Parathyroid adenoma (tissue), 2 donors: ENCODE measurements around the gene NGEF.
"Not testable (repeated sequence)": the region's sequence is repeated elsewhere in the genome, so short reads cannot be mapped to it uniquely, and the experiment has no call there.

ENCODE experiments used
- H2AFZ ChIP-seq: fragments of 300-600 bp; sonication (generic); one replicate; pipeline ENCODE4 v1.7.0; 2017; ENCODE audit warnings: antibody characterized with exemption, mild to moderate bottlenecking
- H3K27ac ChIP-seq: fragments of 300-600 bp; sonication (generic); one replicate; pipeline ENCODE4 v1.7.0; 2017
- H3K27me3 ChIP-seq: fragments of 300-600 bp; sonication (generic); one replicate; pipeline ENCODE4 v1.7.0; 2017; ENCODE audit warnings: low read length; ENCODE audit not compliant: control insufficient read depth, insufficient read depth
- H3K36me3 ChIP-seq: fragments of 300-600 bp; sonication (generic); one replicate; pipeline ENCODE4 v1.7.0; 2017; ENCODE audit warnings: low read length; ENCODE audit not compliant: control insufficient read depth, insufficient read depth
- H3K4me1 ChIP-seq: fragments of 300-600 bp; sonication (generic); one replicate; pipeline ENCODE4 v1.7.0; 2017; ENCODE audit warnings: control low read depth
- H3K4me2 ChIP-seq: fragments of 300-600 bp; sonication (generic); one replicate; pipeline ENCODE4 v1.7.0; 2017; ENCODE audit warnings: low read length
- H3K4me3 ChIP-seq: fragments of 300-600 bp; sonication (generic); one replicate; pipeline ENCODE4 v1.7.0; 2017; ENCODE audit warnings: low read depth, low read length
- H3K79me2 ChIP-seq: fragments of 300-600 bp; sonication (generic); one replicate; pipeline ENCODE4 v1.7.0; 2017; ENCODE audit warnings: control low read depth
- H3K9ac ChIP-seq: fragments of 300-600 bp; sonication (generic); one replicate; pipeline ENCODE4 v1.7.0; 2017; ENCODE audit warnings: mild to moderate bottlenecking
- H3K9me3 ChIP-seq: fragments of 300-600 bp; sonication (generic); one replicate; pipeline ENCODE4 v1.7.0; 2017; ENCODE audit warnings: low read length; ENCODE audit not compliant: control insufficient read depth
- TF ChIP-seq, protein P1 (sequence below): fragments of 300-600 bp; sonication (generic); IDR thresholded peaks from one replicate; pipeline ENCODE4 v1.7.0; 2017; ENCODE audit warnings: antibody characterized with exemption, mild to moderate bottlenecking
- donor health status: primary hyperparathyroidism.

NGEF gene

DNA sequence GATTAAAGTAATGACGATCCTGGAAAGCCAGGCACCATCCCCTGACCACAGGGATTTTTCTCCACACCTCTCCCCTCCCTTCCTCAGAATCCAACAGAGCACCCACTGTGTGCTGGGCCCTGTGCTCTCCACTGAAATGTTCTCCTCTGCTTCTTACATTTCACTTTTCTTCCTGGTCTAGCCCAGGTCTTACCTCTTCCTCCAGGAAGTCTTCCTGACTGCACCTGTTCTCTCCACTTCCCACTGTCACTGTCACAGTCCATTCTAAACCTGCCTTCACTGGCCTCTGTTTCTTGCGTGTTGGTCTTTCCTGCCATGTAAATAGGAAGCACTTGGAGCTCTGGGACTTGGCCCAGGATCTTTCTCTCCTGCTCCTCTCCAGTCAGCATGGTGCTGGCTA lies 7.4 kb upstream of the NGEF start:
- Histone ChIP-seq H3K4me3 (no peak overlapping the region), H3K79me2 (no peaks in the 10 kb centered on the region), H3K4me2 (no peak overlapping the region), H3K36me3 (no peaks in the 10 kb centered on the region), H3K4me1 (no peaks in the 10 kb centered on the region), H3K9ac (no peak overlapping the region), H3K9me3 (no peaks in the 10 kb centered on the region), H3K27me3 (no peaks in the 10 kb centered on the region), H2AFZ (no peak overlapping the region), H3K27ac (no peak overlapping the region)
- TF ChIP-seq, protein P1, sequence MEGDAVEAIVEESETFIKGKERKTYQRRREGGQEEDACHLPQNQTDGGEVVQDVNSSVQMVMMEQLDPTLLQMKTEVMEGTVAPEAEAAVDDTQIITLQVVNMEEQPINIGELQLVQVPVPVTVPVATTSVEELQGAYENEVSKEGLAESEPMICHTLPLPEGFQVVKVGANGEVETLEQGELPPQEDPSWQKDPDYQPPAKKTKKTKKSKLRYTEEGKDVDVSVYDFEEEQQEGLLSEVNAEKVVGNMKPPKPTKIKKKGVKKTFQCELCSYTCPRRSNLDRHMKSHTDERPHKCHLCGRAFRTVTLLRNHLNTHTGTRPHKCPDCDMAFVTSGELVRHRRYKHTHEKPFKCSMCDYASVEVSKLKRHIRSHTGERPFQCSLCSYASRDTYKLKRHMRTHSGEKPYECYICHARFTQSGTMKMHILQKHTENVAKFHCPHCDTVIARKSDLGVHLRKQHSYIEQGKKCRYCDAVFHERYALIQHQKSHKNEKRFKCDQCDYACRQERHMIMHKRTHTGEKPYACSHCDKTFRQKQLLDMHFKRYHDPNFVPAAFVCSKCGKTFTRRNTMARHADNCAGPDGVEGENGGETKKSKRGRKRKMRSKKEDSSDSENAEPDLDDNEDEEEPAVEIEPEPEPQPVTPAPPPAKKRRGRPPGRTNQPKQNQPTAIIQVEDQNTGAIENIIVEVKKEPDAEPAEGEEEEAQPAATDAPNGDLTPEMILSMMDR = no peak

GRCh38 chr2:233019610-233020009 lies 6.6 kb upstream of the NGEF start:
- H3K27ac ChIP-seq, H3K4me1 ChIP-seq, H3K9me3 ChIP-seq, H3K4me3 ChIP-seq, H2AFZ ChIP-seq, H3K4me2 ChIP-seq, H3K79me2 ChIP-seq, H3K27me3 ChIP-seq, H3K9ac ChIP-seq, H3K36me3 ChIP-seq: not testable (repeated sequence)

- Histone ChIP-seq H3K27ac (no peak overlapping the region), H3K9me3 (no peaks in the 10 kb centered on the region), H3K4me2 (no peak overlapping the region), H3K27me3 (no peaks in the 10 kb centered on the region), H3K9ac (no peak overlapping the region), H3K36me3 (no peaks in the 10 kb centered on the region), H3K79me2 (no peaks in the 10 kb centered on the region), H2AFZ (no peak overlapping the region), H3K4me1 (no peaks in the 10 kb centered on the region), H3K4me3 (no peak overlapping the region)
- TF ChIP-seq, protein P1 = no peak
These were observed 4.9 kb upstream of the NGEF start for GRCh38 chr2:233017947-233018346.

- TF ChIP-seq, protein P1 = no peak
- Histone ChIP-seq H3K36me3 (no peaks in the 10 kb centered on the region), H2AFZ (no peak overlapping the region), H3K9ac (no peak overlapping the region), H3K4me1 (no peaks in the 10 kb centered on the region), H3K9me3 (no peaks in the 10 kb centered on the region), H3K4me2 (no peak overlapping the region), H3K27me3 (no peaks in the 10 kb centered on the region), H3K79me2 (no peaks in the 10 kb centered on the region), H3K4me3 (no peak overlapping the region), H3K27ac (no peak overlapping the region)
These were observed 2.1 kb upstream of the NGEF start for GRCh38 chr2:233015019-233015645.

DNA sequence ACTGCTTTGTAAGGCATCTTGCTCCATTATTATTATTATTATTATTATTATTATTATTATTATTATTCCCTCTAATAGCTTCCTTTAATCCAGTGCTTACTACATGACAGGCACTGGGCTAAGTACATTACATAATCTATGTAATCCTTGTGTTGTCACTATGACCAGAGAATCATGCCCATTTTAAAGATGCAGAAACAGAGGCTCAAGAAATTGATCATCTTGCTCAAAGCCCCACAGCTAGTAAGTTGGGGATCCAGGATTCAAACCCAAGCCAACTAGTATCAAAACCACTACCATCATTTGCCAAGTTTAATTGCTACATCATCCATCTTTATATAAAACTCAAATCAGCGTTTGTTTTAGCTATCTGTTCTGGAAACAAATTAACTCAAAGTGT lies 594 bp upstream of the NGEF start:
- no peak overlapping the region for H3K4me3 ChIP-seq
- H3K4me2 ChIP-seq = no peak overlapping the region
- H3K4me1 ChIP-seq = no peaks in the 10 kb centered on the region
- H3K36me3 ChIP-seq = no peaks in the 10 kb centered on the region
- no peaks in the 10 kb centered on the region for H3K79me2 ChIP-seq
- H3K9ac ChIP-seq = no peak overlapping the region
- H3K27me3 ChIP-seq = no peaks in the 10 kb centered on the region
- TF ChIP-seq, protein P1 = no peak
- H3K27ac ChIP-seq = no peak overlapping the region
- no peaks in the 10 kb centered on the region for H3K9me3 ChIP-seq
- H2AFZ ChIP-seq = no peak overlapping the region
